ENCODE data around the gene SRPX2. TPM values are rescaled to one million over a fixed set of nuclear protein-coding genes. Genes with fewer than 3 reads are reported as not detected.

SRPX2 gene
- total RNA-seq, 1 donor from 2014 or later = 10.8 TPM

DNA sequence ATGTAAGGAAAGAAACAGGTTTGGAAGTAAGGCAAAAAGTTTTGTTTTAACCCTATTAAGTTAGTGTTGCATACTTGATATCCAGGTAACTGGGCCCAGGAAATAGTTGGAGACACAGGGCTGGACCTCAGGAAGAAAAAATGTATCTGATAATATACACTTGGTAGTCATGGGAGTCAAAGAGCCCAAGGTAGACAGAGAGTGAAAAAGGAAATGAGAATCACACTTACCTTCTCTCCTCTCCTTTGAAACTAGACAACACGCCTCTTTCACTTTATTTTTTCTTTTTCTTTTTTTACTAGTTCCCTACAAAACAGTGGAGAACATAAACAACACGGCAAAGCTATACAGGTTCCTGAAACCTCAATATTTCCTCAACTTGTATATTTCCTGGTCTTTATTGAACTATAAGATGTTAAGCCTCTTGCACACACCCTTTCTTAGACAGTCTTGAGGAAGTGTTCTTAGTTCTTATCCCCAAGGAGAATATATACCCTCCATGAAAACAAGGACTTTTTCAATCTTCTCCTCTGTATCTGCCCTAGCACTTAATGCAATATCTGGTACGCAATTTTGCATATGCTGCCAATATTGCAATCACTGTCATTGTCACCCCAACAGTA is 60.7 kb downstream of the SRPX2 start:
- no peaks in the 10 kb centered on the region for H3K36me3 Mint-ChIP-seq (ENCODE audit: low read depth)
- H3K4me1 Mint-ChIP-seq (ENCODE audit: low read depth) = peaks cover 3% of the 10 kb centered on the region
- DNase-seq (ENCODE audit: low spot score) = no peak
- no peaks in the 10 kb centered on the region for H3K9me3 Mint-ChIP-seq (ENCODE audit: low read depth)
- H3K27ac Mint-ChIP-seq (ENCODE audit: unreplicated experiment) = no peak overlapping the region
- H3K4me3 Mint-ChIP-seq (ENCODE audit: unreplicated experiment) = no peak overlapping the region
- TF ChIP-seq CTCF (IDR thresholded peaks at IDR 0.05) = no peak
- H3K27me3 Mint-ChIP-seq (ENCODE audit: low read depth) = no peaks in the 10 kb centered on the region

- H3K36me3 Mint-ChIP-seq (ENCODE audit: low read depth) = no peaks in the 10 kb centered on the region
- H3K27me3 Mint-ChIP-seq (ENCODE audit: low read depth) = no peaks in the 10 kb centered on the region
- TF ChIP-seq CTCF (IDR thresholded peaks at IDR 0.05) = no peak
- DNase-seq (ENCODE audit: low spot score) = no peak
- H3K4me3 Mint-ChIP-seq (ENCODE audit: unreplicated experiment) = no peak overlapping the region
- peaks cover 2% of the 10 kb centered on the region for H3K9me3 Mint-ChIP-seq (ENCODE audit: low read depth)
- H3K27ac Mint-ChIP-seq (ENCODE audit: unreplicated experiment) = no peak overlapping the region
- H3K4me1 Mint-ChIP-seq (ENCODE audit: low read depth) = peaks cover 3% of the 10 kb centered on the region
These were observed 66.8 kb downstream of the SRPX2 start for GRCh38 chrX:100710816-100711215.

DNA sequence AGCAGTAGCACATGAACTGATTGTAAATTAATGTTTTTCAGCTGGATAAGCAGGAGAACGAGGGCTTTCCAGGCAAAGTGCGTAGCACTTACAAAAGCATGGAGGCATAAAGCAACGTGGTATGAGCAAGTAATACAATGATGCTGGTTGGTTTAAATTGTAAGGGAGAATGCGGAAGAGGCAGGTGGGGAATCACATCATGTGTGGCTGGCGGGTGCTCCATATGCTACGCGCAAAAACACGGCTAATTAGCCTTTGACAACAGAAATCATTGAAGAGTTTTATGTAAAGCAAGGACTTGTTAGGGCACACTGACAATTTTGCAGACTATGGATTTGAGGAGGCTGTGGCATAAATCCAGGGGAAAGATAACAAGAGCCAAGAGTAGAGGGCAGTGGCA is 73.4 kb downstream of the SRPX2 start:
- DNase-seq (ENCODE audit: low spot score) = no peak
- no peak for TF ChIP-seq CTCF (IDR thresholded peaks at IDR 0.05)
- Mint-ChIP-seq H3K36me3 (ENCODE audit: low read depth) (no peaks in the 10 kb centered on the region), H3K9me3 (ENCODE audit: low read depth) (peaks cover 4% of the 10 kb centered on the region), H3K27me3 (ENCODE audit: low read depth) (no peaks in the 10 kb centered on the region), H3K4me1 (ENCODE audit: low read depth) (peaks cover 3% of the 10 kb centered on the region), H3K27ac (ENCODE audit: unreplicated experiment) (no peak overlapping the region), H3K4me3 (ENCODE audit: unreplicated experiment) (no peak overlapping the region)

DNA sequence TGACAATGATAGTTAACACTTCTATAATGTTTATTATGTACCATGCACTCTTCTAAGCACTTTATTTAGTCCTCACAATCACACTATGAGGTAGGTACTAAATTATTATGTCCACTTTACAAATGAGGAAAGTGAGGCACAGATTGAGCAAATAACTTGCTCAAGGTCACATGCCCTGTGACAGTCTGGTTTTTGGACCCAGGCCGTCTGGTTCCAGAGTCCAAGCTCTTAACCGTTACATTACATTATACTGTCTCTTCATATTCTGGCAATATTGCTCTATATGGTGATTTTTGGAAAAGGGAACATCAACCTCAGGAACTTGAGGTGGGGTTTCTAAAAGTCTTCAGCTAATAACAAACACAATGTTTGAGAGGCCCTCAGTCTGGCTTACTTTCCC is 75.1 kb downstream of the SRPX2 start:
- no peak for DNase-seq (ENCODE audit: low spot score)
- Mint-ChIP-seq H3K27me3 (ENCODE audit: low read depth) (no peaks in the 10 kb centered on the region), H3K27ac (ENCODE audit: unreplicated experiment) (no peak overlapping the region), H3K4me1 (ENCODE audit: low read depth) (peaks cover 3% of the 10 kb centered on the region), H3K9me3 (ENCODE audit: low read depth) (peaks cover 4% of the 10 kb centered on the region), H3K36me3 (ENCODE audit: low read depth) (no peaks in the 10 kb centered on the region), H3K4me3 (ENCODE audit: unreplicated experiment) (no peak overlapping the region)
- no peak for TF ChIP-seq CTCF (IDR thresholded peaks at IDR 0.05)

DNA sequence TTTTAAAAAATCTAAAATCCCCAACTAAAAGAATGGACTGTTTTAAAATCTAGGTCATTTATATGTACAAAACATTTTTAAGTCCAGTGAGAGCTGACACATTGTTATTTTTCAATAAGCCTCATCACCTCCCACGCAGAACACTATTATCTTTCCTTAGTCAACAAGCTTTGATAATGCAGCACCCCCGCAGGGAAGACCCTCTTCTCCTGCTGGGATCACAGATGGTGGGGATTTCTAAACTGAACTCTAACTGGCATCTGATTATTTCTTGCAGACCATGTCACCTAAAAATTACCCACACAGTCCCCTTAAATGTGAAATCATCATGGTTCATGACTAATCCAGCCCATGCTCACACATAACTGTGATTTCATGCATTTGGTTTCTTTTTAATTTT is 76.3 kb downstream of the SRPX2 start:
- Mint-ChIP-seq H3K27ac (ENCODE audit: unreplicated experiment) (no peak overlapping the region), H3K9me3 (ENCODE audit: low read depth) (peaks cover 4% of the 10 kb centered on the region), H3K27me3 (ENCODE audit: low read depth) (no peaks in the 10 kb centered on the region), H3K4me3 (ENCODE audit: unreplicated experiment) (no peak overlapping the region), H3K36me3 (ENCODE audit: low read depth) (no peaks in the 10 kb centered on the region), H3K4me1 (ENCODE audit: low read depth) (peaks cover 3% of the 10 kb centered on the region)
- no peak for TF ChIP-seq CTCF (IDR thresholded peaks at IDR 0.05)
- no peak for DNase-seq (ENCODE audit: low spot score)
